Type B pancreatic cell (in vitro differentiated cells): ENCODE results near the gene SLC46A2. TPM values are rescaled to one million over a fixed set of nuclear protein-coding genes. Genes with fewer than 3 reads are reported as not detected.

ENCODE experiments used
- DNase-seq: peaks from one replicate; pipeline ENCODE4 v3.0.0; 2021; ENCODE audit warnings: mixed read lengths; ENCODE audit not compliant: unreplicated experiment; ENCODE audit errors: extremely low spot score
- H3K27ac Mint-ChIP-seq: 2 replicates; pipeline ENCODE4 v1.8.0; 2021; ENCODE audit warnings: mild to moderate bottlenecking, mixed read lengths
- H3K27me3 Mint-ChIP-seq: 2 replicates; pipeline ENCODE4 v1.8.0; 2021; ENCODE audit warnings: mixed read lengths
- H3K36me3 Mint-ChIP-seq: 2 replicates; pipeline ENCODE4 v1.8.0; 2021; ENCODE audit warnings: mixed read lengths
- H3K4me1 Mint-ChIP-seq: one replicate; pipeline ENCODE4 v1.8.0; 2021; ENCODE audit warnings: mixed read lengths; ENCODE audit not compliant: unreplicated experiment
- H3K4me3 Mint-ChIP-seq: 2 replicates; pipeline ENCODE4 v1.8.0; 2021; ENCODE audit warnings: mild to moderate bottlenecking, mixed read lengths
- H3K9me3 Mint-ChIP-seq: 2 replicates; pipeline ENCODE4 v1.8.0; 2021; ENCODE audit warnings: mixed read lengths
- long read RNA-seq: library from polyadenylated mRNA; unstranded; transcript quantifications from one replicate; pipeline ENCODE4 v2.0.0, GENCODE V29; 2020
- total RNA-seq: library from RNA; stranded (reverse); gene quantifications from 2 replicates; pipeline ENCODE4 v1.2.1, GENCODE V29; 2021; ENCODE audit warnings: low replicate concordance
- TF ChIP-seq, protein P1 (sequence below): fragments of 200-600 bp; sonication (generic); conservative IDR thresholded peaks from 2 replicates; pipeline ENCODE4 v1.5.0; 2021; ENCODE audit warnings: antibody characterized with exemption, mild to moderate bottlenecking

The SLC46A2 gene, protein sequence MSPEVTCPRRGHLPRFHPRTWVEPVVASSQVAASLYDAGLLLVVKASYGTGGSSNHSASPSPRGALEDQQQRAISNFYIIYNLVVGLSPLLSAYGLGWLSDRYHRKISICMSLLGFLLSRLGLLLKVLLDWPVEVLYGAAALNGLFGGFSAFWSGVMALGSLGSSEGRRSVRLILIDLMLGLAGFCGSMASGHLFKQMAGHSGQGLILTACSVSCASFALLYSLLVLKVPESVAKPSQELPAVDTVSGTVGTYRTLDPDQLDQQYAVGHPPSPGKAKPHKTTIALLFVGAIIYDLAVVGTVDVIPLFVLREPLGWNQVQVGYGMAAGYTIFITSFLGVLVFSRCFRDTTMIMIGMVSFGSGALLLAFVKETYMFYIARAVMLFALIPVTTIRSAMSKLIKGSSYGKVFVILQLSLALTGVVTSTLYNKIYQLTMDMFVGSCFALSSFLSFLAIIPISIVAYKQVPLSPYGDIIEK
- 0.14 TPM in 1 of 2 replicates, not detected in the other for total RNA-seq
- long read RNA-seq, partial matches to known transcripts: 0 of 1 reads
- long read RNA-seq, other reads (novel, unspliced or antisense): 0 of 1 reads

- Mint-ChIP-seq H3K4me3 (peak within 1 kb of the TSS; percentile 76), H3K36me3 (no peaks in the 10 kb centered on the region), H3K27me3 (peaks cover 53% of the 10 kb centered on the region), H3K9me3 (no peaks in the 10 kb centered on the region), H3K4me1 (no peaks in the 10 kb centered on the region), H3K27ac (no peak within 1 kb of the TSS)
- DNase-seq: no peak
- TF ChIP-seq, protein P1, sequence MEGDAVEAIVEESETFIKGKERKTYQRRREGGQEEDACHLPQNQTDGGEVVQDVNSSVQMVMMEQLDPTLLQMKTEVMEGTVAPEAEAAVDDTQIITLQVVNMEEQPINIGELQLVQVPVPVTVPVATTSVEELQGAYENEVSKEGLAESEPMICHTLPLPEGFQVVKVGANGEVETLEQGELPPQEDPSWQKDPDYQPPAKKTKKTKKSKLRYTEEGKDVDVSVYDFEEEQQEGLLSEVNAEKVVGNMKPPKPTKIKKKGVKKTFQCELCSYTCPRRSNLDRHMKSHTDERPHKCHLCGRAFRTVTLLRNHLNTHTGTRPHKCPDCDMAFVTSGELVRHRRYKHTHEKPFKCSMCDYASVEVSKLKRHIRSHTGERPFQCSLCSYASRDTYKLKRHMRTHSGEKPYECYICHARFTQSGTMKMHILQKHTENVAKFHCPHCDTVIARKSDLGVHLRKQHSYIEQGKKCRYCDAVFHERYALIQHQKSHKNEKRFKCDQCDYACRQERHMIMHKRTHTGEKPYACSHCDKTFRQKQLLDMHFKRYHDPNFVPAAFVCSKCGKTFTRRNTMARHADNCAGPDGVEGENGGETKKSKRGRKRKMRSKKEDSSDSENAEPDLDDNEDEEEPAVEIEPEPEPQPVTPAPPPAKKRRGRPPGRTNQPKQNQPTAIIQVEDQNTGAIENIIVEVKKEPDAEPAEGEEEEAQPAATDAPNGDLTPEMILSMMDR: no peak
These were observed at the start of gene SLC46A2 for GRCh38 chr9:112890106-112891081. TSS of gene SLC46A2 (minus strand) at chr9:112890876. CDS start at chr9:112890681, 195 bp downstream.

GRCh38 chr9:112939418-112939817 lies 48.7 kb upstream of the SLC46A2 start:
- H3K27me3 Mint-ChIP-seq: peaks cover 56% of the 10 kb centered on the region
- H3K4me1 Mint-ChIP-seq: no peaks in the 10 kb centered on the region
- no peak for DNase-seq
- H3K27ac Mint-ChIP-seq: no peak overlapping the region
- no peaks in the 10 kb centered on the region for H3K9me3 Mint-ChIP-seq
- H3K36me3 Mint-ChIP-seq: no peaks in the 10 kb centered on the region
- TF ChIP-seq, protein P1: no peak
- no peak overlapping the region for H3K4me3 Mint-ChIP-seq

DNA sequence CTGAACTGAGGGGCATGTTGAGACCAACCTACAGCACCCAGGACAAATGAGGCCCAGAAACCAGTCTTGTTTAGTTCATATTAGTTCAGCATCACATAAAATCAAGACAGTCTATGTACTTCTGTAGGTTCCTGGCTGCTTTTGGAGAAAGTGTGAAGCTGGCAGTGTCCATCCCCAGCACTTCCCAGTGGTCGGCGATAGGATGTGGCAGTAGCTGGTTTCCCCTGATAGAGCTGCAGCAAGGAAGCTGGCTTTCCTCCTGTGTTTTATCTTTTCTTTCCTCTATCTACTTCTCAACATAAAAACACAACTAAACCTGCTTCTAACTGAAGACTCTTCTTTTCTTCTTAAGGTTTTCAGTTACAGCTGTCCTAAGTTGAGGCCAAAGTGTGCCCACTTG lies 43.0 kb upstream of the SLC46A2 start:
- Mint-ChIP-seq H3K4me3 (no peak overlapping the region), H3K27me3 (peaks cover 35% of the 10 kb centered on the region), H3K9me3 (no peaks in the 10 kb centered on the region)

DNA sequence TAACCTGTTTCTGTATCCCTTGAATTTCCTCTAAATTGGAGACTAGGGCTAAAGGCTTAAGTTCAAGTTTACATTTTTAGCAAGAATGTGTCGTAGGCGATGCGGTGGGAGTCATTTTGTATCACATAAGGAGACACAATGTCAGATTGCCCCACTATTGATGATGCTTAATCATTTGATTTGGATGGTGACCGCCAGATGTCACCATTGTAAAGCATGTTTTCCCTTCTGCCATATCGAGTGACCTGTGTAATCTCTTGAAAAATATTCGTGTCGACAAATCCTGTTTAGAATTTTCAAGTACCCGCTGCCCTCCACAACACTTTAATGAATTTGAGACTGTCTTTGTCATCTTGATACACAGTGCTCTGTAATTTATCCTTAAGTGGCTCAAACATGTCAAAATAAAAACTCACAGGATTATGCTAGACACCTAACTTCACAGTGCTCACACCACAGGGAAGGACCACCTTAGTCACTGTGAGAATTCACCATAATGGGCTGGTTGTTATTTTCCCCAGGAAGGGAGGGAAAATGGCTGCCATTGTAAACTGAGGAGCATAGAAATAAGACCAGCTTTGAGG lies 34.5 kb upstream of the SLC46A2 start:
- Mint-ChIP-seq H3K4me3 (no peak overlapping the region), H3K4me1 (no peaks in the 10 kb centered on the region), H3K27ac (no peak overlapping the region), H3K9me3 (no peaks in the 10 kb centered on the region), H3K36me3 (no peaks in the 10 kb centered on the region), H3K27me3 (peaks cover 41% of the 10 kb centered on the region)
- TF ChIP-seq, protein P1: peak; percentile 73
- DNase-seq: no peak

More for the DNA sequence above, 43.0 kb upstream of the SLC46A2 start:
- no peak for DNase-seq
- TF ChIP-seq, protein P1: no peak
- H3K4me1 Mint-ChIP-seq: no peaks in the 10 kb centered on the region
- H3K27ac Mint-ChIP-seq: no peak overlapping the region
- H3K36me3 Mint-ChIP-seq: no peaks in the 10 kb centered on the region

DNA sequence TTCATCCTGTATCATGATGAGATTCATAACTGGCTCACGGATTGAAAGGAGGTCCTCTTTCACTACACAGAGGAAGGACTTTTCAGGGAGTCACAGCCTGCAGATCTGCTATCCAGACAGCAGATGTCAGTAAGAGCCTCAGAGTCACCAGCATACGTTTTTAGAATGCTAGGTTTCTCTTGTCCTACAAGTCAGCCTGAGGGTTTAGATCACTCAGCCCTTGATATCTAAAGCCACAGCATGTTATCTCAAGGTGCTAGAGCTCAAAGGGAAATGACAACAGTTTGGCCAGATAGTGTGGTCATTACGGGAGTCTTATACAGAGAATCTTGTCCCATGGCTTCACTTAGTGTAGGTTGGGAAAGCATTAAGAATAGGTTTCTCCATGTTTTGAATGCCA lies 30.9 kb upstream of the SLC46A2 start:
- no peaks in the 10 kb centered on the region for H3K4me1 Mint-ChIP-seq
- no peaks in the 10 kb centered on the region for H3K9me3 Mint-ChIP-seq
- TF ChIP-seq, protein P1: peak; percentile 65
- H3K36me3 Mint-ChIP-seq: no peaks in the 10 kb centered on the region
- no peak overlapping the region for H3K4me3 Mint-ChIP-seq
- DNase-seq: no peak
- no peak overlapping the region for H3K27ac Mint-ChIP-seq
- peaks cover 44% of the 10 kb centered on the region for H3K27me3 Mint-ChIP-seq
